Caco-2 (cell line): ENCODE measurements around the gene NOP58. TPM values are rescaled to one million over a fixed set of nuclear protein-coding genes. Genes with fewer than 3 reads are reported as not detected.
A peak's percentile ranks its signal among the peaks of the same experiment; 100 is the strongest.

Experiments used
- Bru-seq: library from RNA; stranded (reverse); fragments of 400-500 nt; gene quantifications from one replicate; lab custom pipeline; 2021; lab: Mats Ljungman, UMichigan
- BruChase-seq, 2 experiments: library from RNA; stranded (reverse); fragments of 400-500 nt; gene quantifications; one replicate each; lab custom pipeline; 2021; lab: Mats Ljungman, UMichigan
- BruUV-seq: library from RNA; stranded (reverse); fragments of 400-500 nt; replicated peaks from 2 replicates; lab custom pipeline; 2021; lab: Mats Ljungman, UMichigan
- CTCF ChIA-PET: fragments of 300-600 bp; sonication (Branson Sonifier 250); formaldehyde crosslinking; loops from one replicate; lab custom pipeline; 2022; ENCODE audit warnings: antibody characterized with exemption; lab: Charles Lee
- POLR2A ChIA-PET: fragments of 300-600 bp; sonication (Branson Sonifier 250); formaldehyde crosslinking; loops from one replicate; lab custom pipeline; 2022; ENCODE audit warnings: antibody characterized with exemption; lab: Charles Lee
- DNase-seq, 2 experiments: peaks; one replicate each; pipeline versions ENCODE4 v3.0.0 to v3.0.0-alpha.2; 2020 to 2022
- H3K27me3 ChIP-seq: replicated peaks from 2 replicates; pipeline ENCODE4 v1.6.0; 2011; ENCODE audit warnings: low read length; ENCODE audit not compliant: control insufficient read depth, insufficient read depth
- H3K36me3 ChIP-seq: 2 replicates; pipeline ENCODE4 v1.5.1; 2011; ENCODE audit warnings: low read length; ENCODE audit not compliant: control insufficient read depth, insufficient read depth
- H3K4me1 ChIP-seq: fragments of 250-450 bp; sonication (Bioruptor Pico); 2 replicates; pipeline ENCODE4 v1.5.1; 2020; ENCODE audit warnings: mild to moderate bottlenecking
- H3K4me3 ChIP-seq: 2 replicates; pipeline ENCODE4 v1.5.1; 2011; ENCODE audit warnings: low read depth, mild to moderate bottlenecking, control low read depth, low read length
- H3K9me3 ChIP-seq: fragments of 250-450 bp; sonication (Bioruptor Pico); 2 replicates; pipeline ENCODE4 v1.5.1; 2020; ENCODE audit warnings: mild to moderate bottlenecking, moderate library complexity
- H3K27ac Mint-ChIP-seq: one replicate; pipeline ENCODE4 v1.8.0; 2022; ENCODE audit warnings: mixed read lengths; ENCODE audit not compliant: unreplicated experiment
- H3K27me3 Mint-ChIP-seq: one replicate; pipeline ENCODE4 v1.8.0; 2022; ENCODE audit warnings: mixed read lengths; ENCODE audit not compliant: insufficient read depth, unreplicated experiment
- H3K36me3 Mint-ChIP-seq: one replicate; pipeline ENCODE4 v1.8.0; 2022; ENCODE audit warnings: mild to moderate bottlenecking, mixed read lengths; ENCODE audit not compliant: insufficient read depth, unreplicated experiment
- H3K4me1 Mint-ChIP-seq: one replicate; pipeline ENCODE4 v1.8.0; 2022; ENCODE audit warnings: low read depth, mixed read lengths; ENCODE audit not compliant: unreplicated experiment
- H3K4me3 Mint-ChIP-seq: one replicate; pipeline ENCODE4 v1.8.0; 2022; ENCODE audit warnings: mild to moderate bottlenecking, moderate library complexity, mixed read lengths; ENCODE audit not compliant: unreplicated experiment
- H3K9me3 Mint-ChIP-seq: one replicate; pipeline ENCODE4 v1.8.0; 2022; ENCODE audit warnings: mixed read lengths; ENCODE audit not compliant: unreplicated experiment
- CTCF ChIP-seq, 2 experiments: fragments of 200-600 bp in 1 of 2; IDR thresholded peaks; 1 replicate in 1 of 2; 2 replicates in 1 of 2; pipeline versions ENCODE4 v1.5.1 to v1.8.0; 2011 to 2022; ENCODE audit warnings: antibody characterized with exemption in 1 of 2, control low read depth in 1 of 2, inconsistent platforms in 1 of 2, low read depth in 1 of 2, low read length in 1 of 2, mild to moderate bottlenecking in 1 of 2, moderate library complexity in 1 of 2; ENCODE audit not compliant: insufficient read depth in 1 of 2, severe bottlenecking in 1 of 2, unreplicated experiment in 1 of 2
- intact Hi-C: fragments of 100-400 bp; cut with micrococcal nuclease; formaldehyde crosslinking; loops from one replicate; pipeline ENCODE4 v1.10.0; 2022; ENCODE audit not compliant: unreplicated experiment
- long read RNA-seq: library from polyadenylated mRNA; stranded (forward); transcript quantifications from one replicate; pipeline ENCODE4 v2.0.0, GENCODE V29; 2022
- total RNA-seq: library from RNA; stranded (reverse); gene quantifications from 2 replicates; pipeline ENCODE4 v1.2.3, GENCODE V29; 2022

NOP58 gene
- total RNA-seq = 136 and 147 TPM in 2 replicates
- percentile 97 among the genes with signal in this experiment for Bru-seq, nascent RNA
- BruChase-seq, experiment 1, labeled RNA remaining after a 2-hour chase = percentile 96 among the genes with signal in this experiment
- percentile 95 among the genes with signal in this experiment for BruChase-seq, experiment 2, labeled RNA remaining after a 6-hour chase
- long read RNA-seq, transcript NOP58-201 (15 exons, 2,046 nt) = major isoform, 236 of 313 reads
- long read RNA-seq, partial matches to known transcripts = 43 of 313 reads
- long read RNA-seq, other reads (novel, unspliced or antisense) = 34 of 313 reads

DNA sequence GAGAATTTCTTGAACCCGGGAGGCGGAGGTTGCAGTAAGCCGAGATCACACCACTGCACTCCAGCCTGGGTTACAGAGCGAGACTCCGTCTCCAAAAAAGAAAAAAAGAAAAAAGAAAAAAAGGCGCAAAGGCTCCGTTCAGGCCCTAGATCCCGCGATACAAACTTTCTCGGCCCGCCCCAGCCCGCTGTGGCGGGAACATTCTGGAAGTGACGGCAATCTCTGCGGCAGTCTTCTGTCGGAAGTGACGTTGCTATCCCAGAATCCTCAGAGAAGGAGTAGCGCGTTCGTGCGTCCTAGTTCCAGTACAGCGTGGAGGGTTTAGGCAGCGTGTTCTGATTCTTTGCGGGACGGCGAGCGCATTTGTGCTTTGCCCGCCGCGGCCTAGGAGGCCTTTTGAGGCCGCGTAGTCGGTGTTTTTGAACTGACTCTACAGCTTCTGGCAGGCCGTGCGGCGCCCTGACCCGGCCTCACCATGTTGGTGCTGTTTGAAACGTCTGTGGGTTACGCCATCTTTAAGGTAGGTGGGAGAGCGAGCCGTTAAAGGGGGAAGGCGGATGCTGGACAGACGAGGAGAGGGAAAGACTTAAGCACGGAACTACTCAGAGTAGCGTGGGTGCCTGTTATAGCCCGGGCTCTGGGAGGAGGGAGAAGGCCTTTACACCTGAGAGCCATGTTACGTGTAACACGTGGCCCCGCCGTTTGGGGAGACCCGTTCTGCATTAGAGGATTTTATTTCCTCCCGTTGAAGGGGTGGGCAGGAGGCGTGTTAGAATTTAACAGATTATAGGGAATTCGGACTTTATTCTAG is at the start of gene NOP58:
TSS of gene NOP58 (plus strand) at position 297 of the 811 bp plus-strand sequence. CDS start at position 476, 179 bp downstream.
- Histone ChIP-seq H3K4me3 (peak within 1 kb of the TSS; percentile 92), H3K36me3 (no peaks in the 10 kb centered on the region; the same call in 1 of the 2 replicates), H3K9me3 (no peaks in the 10 kb centered on the region), H3K27me3 (no peaks in the 10 kb centered on the region), H3K4me1 (peaks cover 16% of the 10 kb centered on the region; the same call in 1 of the 2 replicates)
- ChIA-PET CTCF (interaction anchor here (0.7 kb wide), 1 partner anchor 438 kb away, joined by 3 read pairs; no protein-coding TSS in a partner anchor), POLR2A (interaction anchor here (0.6 kb wide), 1 partner anchor 485 kb away, joined by 3 read pairs; the partner anchor contains the start of gene ALS2)
- Mint-ChIP-seq H3K27ac (no peak within 1 kb of the TSS), H3K9me3 (no peaks in the 10 kb centered on the region), H3K36me3 (peaks cover 15% of the 10 kb centered on the region), H3K27me3 (no peaks in the 10 kb centered on the region), H3K4me3 (no peak within 1 kb of the TSS), H3K4me1 (no peaks in the 10 kb centered on the region)
- no peak for TF ChIP-seq CTCF (IDR thresholded peaks at IDR 0.05; ENCODE audit: insufficient read depth in 1 of 2, low read depth in 1 of 2, low read length in 1 of 2, severe bottlenecking in 1 of 2, unreplicated experiment in 1 of 2)
- TSS peak; percentile 55 for BruUV-seq
- peak; percentile 95 to 96 for DNase-seq
- intact Hi-C loops = loop anchor here (1.0 to 5.0 kb wide), 3 partner anchors 27 to 112 kb away; partner anchors contain the start of genes BMPR2 and SUMO1

- intact Hi-C loops = no loop called here
- POLR2A ChIA-PET = interaction anchor here (0.6 kb wide), 1 partner anchor 441 kb away, joined by 6 read pairs; the partner anchor contains the start of gene ALS2
- H3K4me3 ChIP-seq = no peak overlapping the region
- DNase-seq = no peak
- Mint-ChIP-seq H3K4me1 (peaks cover 7% of the 10 kb centered on the region), H3K27me3 (no peaks in the 10 kb centered on the region), H3K9me3 (no peaks in the 10 kb centered on the region), H3K27ac (no peak overlapping the region), H3K36me3 (peaks cover 37% of the 10 kb centered on the region), H3K4me3 (no peak overlapping the region)
- H3K9me3 ChIP-seq = no peaks in the 10 kb centered on the region
- TF ChIP-seq CTCF (IDR thresholded peaks at IDR 0.05; ENCODE audit: insufficient read depth in 1 of 2, low read depth in 1 of 2, low read length in 1 of 2, severe bottlenecking in 1 of 2, unreplicated experiment in 1 of 2) = no peak
- H3K36me3 ChIP-seq = no peaks in the 10 kb centered on the region
- BruUV-seq = no TSS peak
- CTCF ChIA-PET = no interaction called here
- H3K4me1 ChIP-seq = 0 out of 2 replicates have a peak, but pooled peaks cover 3% of the 10 kb centered on the region
- no peaks in the 10 kb centered on the region for H3K27me3 ChIP-seq
Measured at GRCh38 chr2:202221873-202222272, 43.7 kb upstream of the NOP58 start.

- TF ChIP-seq CTCF (IDR thresholded peaks at IDR 0.05; ENCODE audit: insufficient read depth in 1 of 2, low read depth in 1 of 2, low read length in 1 of 2, severe bottlenecking in 1 of 2, unreplicated experiment in 1 of 2) = no peak
- POLR2A ChIA-PET = no interaction called here
- DNase-seq = peak; percentile 46 to 60
- H3K27me3 ChIP-seq = no peaks in the 10 kb centered on the region
- intact Hi-C loops = loop anchor here (1.0 kb wide), 1 partner anchor 27 kb away; the partner anchor contains the start of gene NOP58
- H3K9me3 Mint-ChIP-seq = no peaks in the 10 kb centered on the region
- no peaks in the 10 kb centered on the region for H3K9me3 ChIP-seq
- H3K4me3 ChIP-seq = peak overlapping the region; percentile 54
- no TSS peak for BruUV-seq
- H3K27me3 Mint-ChIP-seq = no peaks in the 10 kb centered on the region
- H3K4me1 ChIP-seq = peaks cover 8% of the 10 kb centered on the region
- peaks cover 16% of the 10 kb centered on the region for H3K36me3 Mint-ChIP-seq
- H3K36me3 ChIP-seq = no peaks in the 10 kb centered on the region
- H3K4me3 Mint-ChIP-seq = peak overlapping the region; percentile 96
- peak overlapping the region; percentile 93 for H3K27ac Mint-ChIP-seq
- CTCF ChIA-PET = no interaction called here
- H3K4me1 Mint-ChIP-seq = no peaks in the 10 kb centered on the region
Measured at GRCh38 chr2:202237787-202238233, 27.8 kb upstream of the NOP58 start.
